DLD1 (cell line): ENCODE data around the gene FOXL2.

Source experiments
- in situ Hi-C: cut with HindIII; loops from 2 replicates; pipeline ENCODE4 v1.10.0; 2017; ENCODE audit warnings: low sequenced_read_pairs

The FOXL2 gene

DNA sequence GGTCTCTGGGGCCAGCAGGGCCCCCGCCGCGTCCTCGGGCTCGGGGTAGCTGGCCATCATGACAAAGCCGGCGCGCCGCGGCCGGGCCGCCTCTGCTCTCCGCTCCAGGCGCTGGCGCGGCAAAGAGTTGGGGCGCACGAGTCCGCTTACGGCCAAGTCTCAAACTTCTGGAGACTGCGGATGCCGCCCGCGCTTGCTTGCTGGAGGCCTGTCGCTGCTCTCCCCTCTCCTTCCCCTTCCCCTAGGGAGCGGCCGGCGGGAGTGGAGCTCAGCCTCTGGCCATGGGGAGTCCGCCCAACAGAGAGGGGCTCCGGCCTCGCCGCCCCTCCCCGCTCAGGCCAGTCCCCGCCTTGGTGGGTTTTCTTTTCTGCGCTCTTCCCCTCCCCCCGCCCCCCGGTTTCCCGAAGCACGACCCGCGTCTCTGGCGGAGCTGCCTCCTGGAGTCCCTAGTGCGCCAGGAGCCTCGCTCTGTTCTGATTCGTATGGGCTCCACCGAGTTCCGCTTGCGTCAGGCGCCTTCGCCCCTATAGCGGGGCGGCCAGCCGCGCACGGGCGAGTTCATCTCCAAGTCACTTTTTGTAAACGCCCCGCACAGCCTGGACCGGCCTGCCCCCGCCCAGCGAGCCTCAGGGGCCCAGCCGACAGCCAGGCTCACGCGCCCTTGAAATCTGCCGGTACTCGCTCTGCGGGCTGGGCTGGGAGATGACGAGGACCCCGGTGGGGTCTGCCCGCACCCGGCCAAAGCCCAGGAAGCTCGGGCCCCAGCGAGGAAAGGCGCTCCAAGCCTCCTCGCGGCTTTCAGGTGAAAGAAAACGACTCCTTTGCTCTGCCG is at the start of gene FOXL2, which contains the start of gene FOXL2NB:
FOXL2 (minus strand) TSS at position 475 of the 832 bp plus-strand sequence; CDS start at position 60, 415 bp downstream.
FOXL2NB (plus strand) TSS at position 555 of the 832 bp plus-strand sequence; CDS start at position 703, 148 bp downstream.
- in situ Hi-C loops = no loop called here

DNA sequence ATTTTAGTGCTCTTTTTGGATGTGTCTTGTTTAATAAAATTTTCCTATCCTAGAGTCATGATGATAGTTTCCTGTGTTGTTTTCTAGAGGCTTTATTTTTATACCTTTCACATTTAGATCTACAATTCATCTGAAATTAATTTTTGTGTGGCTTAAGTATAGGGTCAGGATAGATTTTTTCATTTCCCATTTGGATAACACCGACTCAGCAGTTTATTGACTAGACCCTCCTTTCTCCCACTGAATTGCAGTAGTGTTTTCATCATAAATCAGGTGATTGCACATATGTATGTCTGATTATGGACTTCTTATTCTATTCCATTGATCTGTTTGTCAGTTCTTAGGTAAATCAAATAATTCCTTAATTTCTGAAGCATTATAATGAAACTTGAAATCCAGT is 48.8 kb upstream of the FOXL2 start:
- in situ Hi-C loops = no loop called here

DNA sequence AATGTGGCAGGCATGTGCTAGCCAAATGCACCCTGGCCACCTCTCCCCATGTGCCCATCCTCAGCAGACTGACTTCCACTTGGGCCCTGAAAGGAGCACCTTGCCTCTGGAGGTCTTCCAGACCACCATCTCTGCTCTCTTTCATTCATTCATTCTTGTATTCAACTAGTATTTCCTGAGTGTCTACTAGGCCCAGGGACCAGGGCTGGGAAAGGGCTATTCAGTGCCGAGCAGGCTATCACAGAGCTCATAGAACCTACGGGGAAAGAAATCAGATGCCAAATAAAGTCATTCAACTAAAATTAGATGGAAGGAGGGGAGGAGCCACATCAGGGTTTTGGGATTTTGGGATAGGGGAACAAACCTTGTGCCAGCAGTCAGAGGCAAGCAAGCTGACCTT is 40.2 kb upstream of the FOXL2 start:
- in situ Hi-C loops = no loop called here

DNA sequence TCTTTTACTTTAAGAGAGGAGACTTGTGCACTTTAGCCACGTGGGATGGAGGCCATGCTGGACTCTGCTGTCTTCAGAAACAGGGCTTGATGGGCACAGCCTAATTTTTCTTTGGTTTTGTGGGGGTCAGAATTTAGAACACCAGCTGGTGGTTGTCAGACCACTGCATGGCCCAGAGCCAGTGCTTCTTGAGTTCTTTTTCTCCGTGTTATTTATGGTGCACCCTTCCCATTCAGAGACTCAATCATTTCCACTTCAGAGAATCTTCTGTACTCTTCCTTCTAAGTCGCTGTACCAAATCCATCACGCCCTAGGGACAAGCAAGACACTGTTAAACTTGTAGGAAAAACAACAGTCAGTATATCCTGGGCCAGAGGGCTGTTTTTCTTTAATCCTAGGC is 39.0 kb upstream of the FOXL2 start:
- in situ Hi-C loops = no loop called here

DNA sequence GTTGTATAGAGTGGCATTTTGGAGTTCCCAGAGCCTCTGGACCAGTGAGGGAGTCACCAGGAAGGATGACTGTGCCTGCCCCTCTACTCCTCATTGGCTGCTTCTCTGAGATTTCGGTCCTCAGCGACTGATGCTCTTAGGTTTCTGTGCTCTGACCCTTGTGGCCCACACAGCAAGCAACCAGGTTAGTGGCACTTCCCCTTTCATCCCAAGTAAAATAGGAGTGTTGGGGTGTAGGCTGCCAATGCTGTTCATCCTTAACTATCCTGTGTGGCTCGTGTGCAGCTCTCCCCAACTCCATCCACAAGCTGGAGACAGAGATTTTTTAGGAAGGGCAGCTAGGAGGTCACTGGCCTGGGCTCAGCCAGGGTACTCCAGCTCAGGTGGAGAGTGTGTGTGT is 37.9 kb upstream of the FOXL2 start:
- in situ Hi-C loops = no loop called here

DNA sequence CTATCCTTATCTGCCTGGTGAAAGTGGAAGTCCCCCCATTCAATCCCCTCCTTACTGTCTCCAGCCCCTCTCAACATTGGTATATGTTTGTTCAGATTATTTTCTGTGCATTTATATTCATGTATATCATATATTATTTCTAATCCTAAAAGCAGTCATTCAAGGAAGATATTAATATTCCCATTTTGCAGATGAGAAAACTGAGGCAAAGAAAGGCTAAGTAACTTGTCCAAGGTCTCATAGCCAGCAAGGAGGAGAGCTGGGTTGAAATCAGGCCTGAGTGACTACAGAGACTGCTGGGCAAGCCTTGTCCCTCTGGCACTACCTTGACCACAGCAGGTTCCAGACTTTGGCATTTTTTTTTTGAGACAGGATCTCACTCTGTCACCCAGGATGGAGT is 29.1 kb upstream of the FOXL2 start:
- in situ Hi-C loops = no loop called here

DNA sequence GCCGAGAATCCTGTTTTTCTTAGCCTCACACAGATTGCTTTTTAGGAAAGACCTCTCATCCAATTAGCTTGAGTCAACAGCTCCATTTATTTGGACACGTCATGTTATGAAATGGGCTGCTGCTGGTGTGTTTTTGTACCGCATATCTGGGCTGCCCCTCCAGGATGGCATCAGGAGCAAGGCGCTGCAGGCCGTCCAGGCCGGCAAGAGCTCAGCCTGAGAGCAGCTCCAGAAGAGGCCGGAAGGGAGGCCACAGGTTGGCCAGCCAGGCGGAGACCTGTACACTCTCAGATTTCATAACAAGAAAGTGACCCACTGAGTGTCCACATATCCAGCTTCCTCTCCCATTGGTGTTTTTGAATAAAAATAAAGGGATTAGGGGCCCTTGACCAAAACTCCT is 28.4 kb upstream of the FOXL2 start:
- in situ Hi-C loops = no loop called here

DNA sequence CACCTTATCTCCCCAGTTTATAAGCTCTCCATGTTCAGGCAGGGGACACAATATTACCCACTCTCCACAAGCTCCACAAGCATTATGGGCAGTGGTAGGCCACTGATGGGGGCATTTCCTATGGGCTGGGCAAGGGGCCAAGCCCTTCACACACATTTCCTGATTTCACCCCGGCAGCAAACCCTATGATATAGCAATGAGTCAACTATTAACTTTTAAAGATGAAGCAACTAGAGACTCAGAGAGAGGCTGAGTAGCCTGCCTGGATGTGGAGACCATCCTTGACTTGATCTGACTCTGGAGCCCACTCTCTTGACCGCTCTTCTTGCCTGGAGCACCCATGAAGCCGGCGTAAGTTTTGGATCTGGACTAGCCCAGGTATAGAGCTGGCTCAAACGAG is 27.5 kb upstream of the FOXL2 start:
- in situ Hi-C loops = no loop called here

DNA sequence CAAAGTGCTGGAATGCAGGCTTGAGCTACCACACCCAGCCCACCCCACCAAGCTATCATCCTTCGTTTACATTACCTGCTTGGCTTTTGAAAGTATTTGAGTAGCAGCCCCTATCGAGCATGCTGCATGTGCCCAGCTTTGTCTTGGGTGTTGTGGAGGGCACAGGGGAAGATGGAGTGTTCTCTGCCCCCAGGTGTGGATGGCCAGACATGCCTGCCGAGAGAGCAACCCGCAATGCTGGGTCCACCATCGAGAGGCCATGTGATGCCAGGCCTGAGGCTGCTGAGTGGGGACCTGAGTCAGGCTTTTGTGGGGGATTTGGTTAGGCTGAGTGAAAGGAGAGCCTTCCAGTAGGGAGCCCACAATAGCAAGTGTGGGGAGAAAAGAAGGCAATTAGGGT is 26.0 kb upstream of the FOXL2 start:
- in situ Hi-C loops = no loop called here

DNA sequence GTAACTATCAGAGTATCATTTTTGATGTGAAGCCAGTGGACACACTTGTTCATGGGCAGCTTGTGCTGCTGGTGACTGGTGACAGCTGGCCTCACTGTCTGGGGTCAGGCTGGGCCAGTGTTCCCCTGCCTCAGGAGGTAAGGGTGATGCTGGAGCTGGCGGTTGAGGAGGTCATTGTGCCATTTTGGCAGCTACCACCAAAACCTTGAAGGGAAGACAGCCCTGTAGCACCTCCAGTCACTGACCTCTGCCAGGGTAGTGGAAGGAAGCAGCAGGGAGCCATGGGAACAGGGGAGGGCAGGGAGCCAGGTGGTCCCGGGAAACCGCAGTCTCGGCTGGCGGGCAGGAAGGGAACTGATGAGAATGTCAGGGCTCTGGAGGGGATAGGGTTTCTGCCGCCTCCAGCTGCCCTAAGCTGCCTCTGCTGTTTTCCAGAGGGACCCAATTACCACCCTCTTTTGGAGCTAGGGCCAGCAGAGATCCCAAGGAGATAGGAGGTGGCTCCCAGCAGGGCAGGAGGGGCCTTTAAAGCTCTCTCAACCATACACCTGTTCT is 24.9 kb upstream of the FOXL2 start:
- in situ Hi-C loops = no loop called here

DNA sequence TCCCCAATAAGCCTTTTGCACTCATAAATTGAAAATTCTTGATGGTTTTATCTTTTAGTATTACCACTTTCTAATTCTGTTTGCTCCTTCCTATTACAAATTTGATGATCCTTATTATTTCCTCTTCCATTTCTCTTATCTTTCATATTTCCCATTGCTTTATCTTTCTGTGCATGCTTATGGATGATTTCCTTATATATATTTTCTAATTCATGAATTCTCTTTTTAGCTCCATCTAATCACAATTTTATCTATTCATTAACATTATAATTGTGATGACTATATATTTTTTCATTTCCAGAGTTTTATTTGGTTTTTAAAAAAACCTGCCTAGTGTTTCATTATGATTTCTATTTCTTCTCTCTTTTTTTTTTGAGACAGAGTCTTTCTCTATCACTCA is 18.0 kb upstream of the FOXL2 start:
- in situ Hi-C loops = no loop called here

DNA sequence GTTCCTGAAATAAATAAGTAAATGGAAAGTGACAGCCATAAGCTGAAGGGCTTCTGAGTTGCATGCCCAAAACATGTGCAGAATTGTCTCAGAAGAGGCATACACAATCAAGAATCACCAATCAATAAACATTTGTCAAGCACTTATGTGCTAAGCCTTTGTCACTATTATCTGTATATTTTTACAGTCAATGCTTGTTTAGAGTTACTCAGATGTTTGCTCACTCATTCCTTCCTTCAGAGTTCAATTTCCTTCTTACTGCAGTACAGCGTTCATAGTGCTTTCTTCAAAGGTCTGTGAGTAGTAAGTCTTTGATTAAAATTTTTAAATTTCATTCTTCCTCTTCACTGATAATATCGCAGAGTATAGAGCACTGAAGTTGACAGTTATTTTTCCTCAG is 17.3 kb upstream of the FOXL2 start:
- in situ Hi-C loops = no loop called here

DNA sequence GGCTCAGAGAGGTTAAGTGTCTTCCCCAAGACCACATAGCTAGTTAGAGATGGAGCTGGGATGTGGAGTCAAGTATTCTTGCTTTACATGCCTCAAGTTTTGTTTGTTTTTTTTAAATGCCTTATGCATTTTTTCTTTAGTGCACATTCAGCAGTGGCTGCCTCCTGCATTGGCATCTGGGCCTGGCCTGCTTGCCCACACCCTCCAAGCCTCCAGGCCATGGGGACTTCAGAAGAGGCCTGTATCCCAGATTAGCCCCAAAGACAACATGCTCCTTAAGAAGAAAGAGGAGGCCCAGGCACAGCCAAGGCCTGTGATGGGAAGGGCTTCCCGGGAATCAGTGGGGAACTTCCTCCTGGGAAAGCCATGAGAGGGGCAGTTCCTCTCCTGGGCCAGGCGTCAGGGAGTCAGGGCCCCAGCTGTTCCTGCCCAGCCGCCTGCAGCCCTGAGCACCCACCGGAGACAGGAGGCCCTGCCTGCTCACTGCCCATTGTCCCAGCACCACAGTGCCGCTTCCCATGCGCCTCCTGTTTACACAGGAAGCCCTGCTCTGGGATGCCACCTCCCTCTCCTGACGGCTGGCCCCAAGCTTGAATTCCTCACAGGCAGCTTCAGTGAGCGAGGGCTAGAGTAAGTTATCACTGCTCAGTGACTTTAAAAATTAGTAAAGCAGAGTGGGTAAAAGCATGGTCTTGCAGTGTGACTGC is 16.1 kb upstream of the FOXL2 start:
- in situ Hi-C loops = no loop called here

DNA sequence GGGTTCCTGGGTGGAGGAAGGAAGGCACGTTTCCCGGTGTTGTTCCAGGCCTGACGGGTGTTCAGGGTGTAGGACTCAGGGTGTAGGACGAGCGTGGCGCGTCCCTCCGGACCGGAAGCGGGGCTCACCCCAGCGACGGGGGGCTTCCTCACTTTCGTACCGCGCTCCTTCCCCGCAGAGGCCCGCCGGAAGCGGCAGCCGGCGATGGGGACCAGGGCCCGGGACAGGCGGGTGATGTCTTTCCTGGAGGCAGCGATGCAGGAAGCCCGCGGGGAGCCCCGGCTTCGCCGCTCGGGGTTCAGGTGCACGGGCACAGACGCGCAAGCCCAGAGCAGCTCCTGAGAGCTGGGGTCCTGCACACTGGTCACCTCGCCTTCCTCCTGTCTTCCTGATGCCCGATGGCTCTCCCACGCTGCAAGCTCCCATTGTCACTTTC is 13.5 kb upstream of the FOXL2 start:
- in situ Hi-C loops = no loop called here

DNA sequence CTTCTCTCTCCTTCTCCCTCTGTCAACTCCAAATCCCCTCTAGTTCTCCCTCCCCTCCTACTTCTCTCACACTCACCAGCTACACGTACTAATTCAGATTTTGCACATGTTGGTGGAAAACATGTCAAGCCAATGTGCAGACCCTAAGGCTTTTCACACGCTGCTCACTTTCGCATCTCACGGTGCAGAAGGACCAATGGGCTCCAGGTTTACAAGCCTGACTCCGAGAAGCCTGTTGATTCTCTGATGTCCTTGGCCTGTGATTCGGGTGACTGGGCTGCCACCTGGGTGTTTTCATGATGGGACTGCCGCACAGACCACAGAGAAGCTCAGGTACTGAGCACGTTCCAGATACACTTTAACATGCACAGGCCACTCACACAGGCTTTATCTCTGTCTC is 3.8 kb upstream of the FOXL2 start:
- in situ Hi-C loops = no loop called here

DNA sequence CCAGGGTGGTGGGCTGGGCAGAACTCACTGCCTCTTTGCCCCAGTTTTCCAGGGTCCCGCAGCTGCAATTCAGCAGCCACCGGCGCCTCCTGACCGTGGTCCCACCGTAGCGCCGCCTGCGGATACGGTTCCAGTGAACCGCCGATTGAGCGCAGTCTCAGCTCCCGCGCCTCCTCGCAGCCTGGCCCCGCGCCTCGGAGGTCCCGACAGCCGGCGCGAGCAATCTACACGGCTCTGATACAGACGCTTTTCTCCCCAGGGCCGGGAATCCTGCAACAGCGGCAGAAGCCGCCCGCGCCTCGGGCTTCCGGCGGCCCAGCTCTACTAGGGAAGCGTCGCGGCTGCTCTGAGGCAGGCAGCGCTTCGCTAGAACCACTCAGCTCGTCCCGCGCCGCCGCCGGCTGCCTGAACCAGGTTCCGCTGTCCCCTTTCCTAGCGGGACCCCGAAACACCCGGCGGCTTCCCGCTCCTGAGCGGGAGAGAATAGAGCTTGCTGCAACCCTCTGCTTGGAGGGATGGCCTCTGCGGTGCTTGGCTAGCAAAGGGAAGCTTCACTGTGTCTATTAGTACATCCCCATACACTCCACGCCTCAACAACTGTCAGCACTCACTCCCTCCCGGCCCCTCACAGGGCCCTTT is 3.2 kb upstream of the FOXL2 start:
- in situ Hi-C loops = no loop called here

DNA sequence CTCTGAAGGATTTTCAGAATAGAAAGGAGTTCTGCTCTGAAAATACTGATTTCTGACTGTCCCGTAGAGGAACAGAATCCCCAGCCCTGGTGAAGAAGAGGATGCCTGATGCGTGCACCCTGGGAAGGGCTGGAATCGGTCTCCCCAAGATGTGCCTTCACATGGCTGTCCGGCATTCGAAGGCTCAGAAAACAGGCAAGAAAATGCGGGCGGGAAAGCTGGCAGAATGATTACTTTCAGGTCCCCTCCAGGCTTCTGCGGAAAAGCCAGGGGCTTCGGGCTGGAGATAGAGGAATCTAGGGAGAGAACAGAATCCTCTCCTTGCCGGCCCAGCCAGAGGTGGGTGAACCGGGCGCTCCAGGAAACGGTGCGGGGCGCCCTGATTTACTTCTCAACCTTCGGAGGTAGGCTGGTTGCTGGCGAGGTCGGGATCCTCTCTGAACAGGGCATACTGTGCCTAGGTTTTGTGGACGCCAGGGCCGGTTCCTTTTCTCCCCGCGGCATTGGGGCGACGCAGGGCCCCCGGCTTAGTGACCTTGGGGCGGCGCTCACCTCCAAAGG is 2.6 kb upstream of the FOXL2 start:
- in situ Hi-C loops = no loop called here

DNA sequence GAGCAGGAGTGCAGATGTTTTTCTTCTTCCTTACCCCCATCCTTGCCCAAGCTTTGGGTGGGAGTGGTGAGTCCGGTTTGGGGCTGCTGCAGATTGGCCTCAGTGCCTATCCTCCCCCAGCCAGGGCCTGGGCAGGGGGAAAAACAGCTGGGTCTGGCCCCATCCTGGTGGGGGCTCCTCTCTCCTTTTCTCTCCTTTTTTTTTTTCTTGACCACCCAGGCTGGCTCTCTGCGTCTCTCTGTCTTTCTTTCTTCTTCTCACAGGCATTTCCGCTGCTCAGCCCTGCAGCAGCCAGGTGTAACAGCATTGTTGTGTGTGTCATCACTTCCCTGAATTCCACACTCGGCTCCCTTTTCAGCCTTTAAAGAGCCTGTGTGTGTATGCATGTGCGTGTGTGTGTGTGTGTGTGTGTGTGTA is 2.1 kb upstream of the FOXL2 start:
- in situ Hi-C loops = no loop called here

DNA sequence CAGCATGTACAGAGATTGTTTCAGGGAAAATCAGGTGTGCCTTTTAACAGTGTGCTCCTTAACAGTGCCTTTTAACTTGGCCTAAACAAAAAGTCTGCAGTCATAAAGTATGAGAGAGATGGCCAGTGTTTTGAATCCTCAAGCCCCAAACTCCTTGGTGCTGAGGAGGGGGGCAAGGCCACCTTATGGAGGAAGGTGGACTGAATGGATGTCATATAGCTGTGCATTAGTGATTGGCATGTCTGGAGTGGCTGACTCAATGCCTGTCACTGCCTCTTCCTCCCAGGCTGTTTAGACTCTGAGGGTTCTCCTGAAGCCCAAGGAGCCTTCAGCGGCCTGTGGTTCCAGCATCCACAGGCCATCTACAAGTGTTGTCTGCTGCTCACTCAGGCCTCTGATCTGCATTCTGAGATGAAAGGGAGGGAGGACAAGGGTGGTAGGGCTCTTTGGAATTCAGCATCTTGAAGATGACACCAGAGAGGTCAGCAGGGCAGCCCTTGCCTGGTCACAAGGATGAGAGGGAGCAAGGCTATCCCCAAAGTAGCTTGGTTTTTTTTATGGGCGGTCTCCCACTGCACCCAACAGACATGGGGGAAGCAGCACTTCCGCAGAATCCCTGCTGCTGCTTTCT is 1.5 kb upstream of the FOXL2 start:
- in situ Hi-C loops = no loop called here

DNA sequence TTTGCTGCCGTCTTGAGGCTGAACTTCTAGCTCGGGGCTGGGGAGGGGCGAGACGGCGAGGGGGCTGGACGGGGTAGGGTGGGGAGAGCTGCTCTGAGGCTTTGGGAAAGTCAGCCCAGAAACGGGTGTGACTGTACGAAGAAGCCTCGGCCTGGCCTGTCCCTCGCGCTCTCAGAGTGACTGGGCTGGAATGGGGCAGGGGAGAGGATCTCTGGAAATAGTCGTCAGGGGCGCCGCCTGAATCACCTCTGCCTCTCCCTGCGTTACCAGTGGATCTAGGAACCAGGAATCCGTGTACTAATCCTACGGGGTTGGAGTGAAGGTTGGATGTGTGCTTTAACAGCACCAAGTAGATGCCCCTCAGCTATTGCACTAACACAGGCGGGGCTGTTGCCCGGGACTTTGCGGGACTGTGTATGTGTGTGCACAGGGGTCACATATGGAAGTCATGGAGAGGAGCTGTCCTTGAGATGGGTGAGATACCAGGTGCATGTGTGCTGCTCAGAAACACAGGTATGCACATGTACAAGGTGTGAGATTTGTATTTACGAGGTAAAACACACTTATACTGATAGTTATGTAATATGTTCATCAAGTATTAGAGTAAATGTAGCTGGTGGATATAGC is 671 bp upstream of the FOXL2 start:
- in situ Hi-C loops = no loop called here
